ENCODE data around the gene FGF11. TPM values are rescaled to one million over a fixed set of nuclear protein-coding genes. Genes with fewer than 3 reads are reported as not detected.
A peak's percentile ranks its signal among the peaks of the same experiment; 100 is the strongest.

The FGF11 gene
- polyA plus RNA-seq, 3 donors, result 2.2 TPM; not detected in 2

DNA sequence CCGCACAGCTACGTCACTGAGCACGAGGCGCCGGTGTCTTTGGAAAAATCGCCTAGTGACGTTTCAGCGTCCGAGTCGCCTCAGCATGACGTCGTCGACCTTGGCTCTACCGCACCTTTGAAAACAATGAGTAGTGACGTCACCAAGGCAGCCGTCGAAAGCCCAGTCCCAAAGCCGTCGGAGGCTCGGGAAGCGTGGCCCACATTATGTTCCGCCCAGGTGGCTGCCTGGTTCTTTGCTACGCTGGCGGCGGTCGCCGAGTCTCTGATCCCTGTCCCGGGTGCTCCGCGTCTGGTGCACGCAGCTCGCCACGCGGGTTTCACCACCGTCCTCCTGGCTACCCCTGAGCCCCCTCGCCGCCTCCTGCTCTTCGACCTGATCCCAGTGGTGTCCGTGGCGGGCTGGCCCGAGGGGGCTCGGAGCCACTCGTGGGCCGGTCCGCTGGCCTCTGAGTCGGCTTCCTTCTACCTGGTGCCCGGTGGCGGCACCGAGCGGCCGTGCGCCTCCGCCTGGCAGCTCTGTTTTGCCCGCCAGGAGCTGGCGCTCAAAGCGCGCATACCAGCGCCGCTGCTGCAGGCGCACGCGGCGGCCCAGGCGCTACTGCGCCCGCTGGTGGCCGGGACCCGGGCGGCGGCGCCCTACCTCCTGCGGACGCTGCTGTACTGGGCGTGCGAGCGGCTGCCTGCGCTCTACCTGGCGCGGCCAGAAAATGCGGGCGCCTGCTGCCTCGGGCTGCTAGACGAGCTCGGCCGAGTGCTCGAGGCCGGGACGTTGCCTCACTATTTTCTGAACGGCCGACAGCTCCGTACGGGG lies 2.5 kb upstream of the FGF11 start:
- Histone ChIP-seq H3K4me2 (replicated peaks; ENCODE audit: extremely low read depth, low read length, poor library complexity, severe bottlenecking) (peak overlapping the region; percentile 99), H3K36me3 (replicated peaks in 1 of 2; ENCODE audit: control insufficient read depth in 1 of 2, insufficient read depth in 2 of 2, low read length in 2 of 2) (no peaks in the 10 kb centered on the region), H3K9ac (ENCODE audit: insufficient read depth, low read length, poor library complexity, severe bottlenecking) (peak overlapping the region; percentile 71), H3K9me3 (replicated peaks in 1 of 2; ENCODE audit: control insufficient read depth in 1 of 2, insufficient read depth in 1 of 2, low read length in 2 of 2) (peaks cover 0 to 18% of the 10 kb centered on the region in 2 donors), H3K4me1 (ENCODE audit: control insufficient read depth in 1 of 2, insufficient read depth in 2 of 2, low read length in 2 of 2) (peaks cover 54 to 58% of the 10 kb centered on the region in 2 donors), H3K4me3 (replicated peaks in 1 of 3; ENCODE audit: low read depth in 2 of 3, low read length in 3 of 3) (peak overlapping the region; percentile 77 to 95 (median 86)), H3K27ac (ENCODE audit: low read depth in 1 of 2, low read length in 2 of 2) (peak overlapping the region; percentile 79 to 89), H2AFZ (ENCODE audit: insufficient read depth, low read depth, low read length, poor library complexity, severe bottlenecking) (peak overlapping the region; percentile 82), H3K79me2 (ENCODE audit: insufficient read depth, low read length) (peaks cover 8% of the 10 kb centered on the region), H3K27me3 (ENCODE audit: control insufficient read depth in 2 of 2, insufficient read depth in 2 of 2, low read length in 2 of 2) (peaks cover 23 to 34% of the 10 kb centered on the region in 2 donors), H4K20me1 (ENCODE audit: insufficient read depth, low read length) (peaks cover 29% of the 10 kb centered on the region)
- H3K4me3 Mint-ChIP-seq, result peak overlapping the region; percentile 86 to 94
- WGBS (ENCODE audit: insufficient coverage), result 19% methylated on average over 92 of the region's 92 CpGs
- DNase-seq, result peak; percentile 72 to 83 (median 78)
- peaks cover 0 to 15% (median 8%) of the 10 kb centered on the region in 7 donors for H3K9me3 Mint-ChIP-seq
- H3K36me3 Mint-ChIP-seq, result peaks cover 10 to 12% of the 10 kb centered on the region in 2 donors
- H3K4me1 Mint-ChIP-seq, result peaks cover 51% of the 10 kb centered on the region
- intact Hi-C loops (cut with micrococcal nuclease), result loop anchor here (1.0 to 10.0 kb wide), 6 partner anchors 32 to 248 kb away; partner anchors contain the start of genes SENP3 (in 2 of the 2), MPDU1 (in 1 of the 2), POLR2A (in 1 of the 2) and TMEM256 (in 1 of the 2)
- peaks cover 37 to 46% (median 39%) of the 10 kb centered on the region in 3 donors for H3K27me3 Mint-ChIP-seq (ENCODE audit: low read depth in 3 of 3)
- peak; percentile 83 for TF ChIP-seq CTCF (IDR thresholded peaks at IDR 0.05)
- H3K27ac Mint-ChIP-seq, result peak overlapping the region; percentile 84 to 97 (median 93)

- Mint-ChIP-seq H3K9me3 (peaks cover 0 to 17% (median 8%) of the 10 kb centered on the region in 7 donors), H3K4me1 (peaks cover 51% of the 10 kb centered on the region), H3K4me3 (peak overlapping the region; percentile 69 to 91), H3K27me3 (ENCODE audit: low read depth in 3 of 3) (peaks cover 43 to 53% (median 44%) of the 10 kb centered on the region in 3 donors), H3K36me3 (peaks cover 10 to 16% of the 10 kb centered on the region in 2 donors), H3K27ac (no peak overlapping the region)
- H3K4me3 ChIP-seq (replicated peaks in 1 of 3; ENCODE audit: low read depth in 2 of 3, low read length in 3 of 3), result peak overlapping the region in 2 of 3 experiments; percentile 10 to 95
- 30% methylated on average over 26 of the region's 31 CpGs for WGBS (ENCODE audit: insufficient coverage)
- peaks cover 23 to 40% of the 10 kb centered on the region in 2 donors for H3K27me3 ChIP-seq (ENCODE audit: control insufficient read depth in 2 of 2, insufficient read depth in 2 of 2, low read length in 2 of 2)
- peaks cover 8% of the 10 kb centered on the region for H3K79me2 ChIP-seq (ENCODE audit: insufficient read depth, low read length)
- peaks cover 0 to 18% of the 10 kb centered on the region in 2 donors for H3K9me3 ChIP-seq (replicated peaks in 1 of 2; ENCODE audit: control insufficient read depth in 1 of 2, insufficient read depth in 1 of 2, low read length in 2 of 2)
- intact Hi-C loops (cut with micrococcal nuclease), result loop anchor here (2.0 to 10.0 kb wide), 5 partner anchors 47 to 247 kb away; partner anchors contain the start of genes SENP3 (in 2 of the 2), MPDU1 (in 1 of the 2), POLR2A (in 1 of the 2) and TP53 (in 1 of the 2)
- H2AFZ ChIP-seq (ENCODE audit: insufficient read depth, low read depth, low read length, poor library complexity, severe bottlenecking), result peak overlapping the region; percentile 82
- DNase-seq, result no peak
- H4K20me1 ChIP-seq (ENCODE audit: insufficient read depth, low read length), result peaks cover 29% of the 10 kb centered on the region
- peak overlapping the region; percentile 21 for H3K9ac ChIP-seq (ENCODE audit: insufficient read depth, low read length, poor library complexity, severe bottlenecking)
- peak overlapping the region; percentile 99 for H3K4me2 ChIP-seq (replicated peaks; ENCODE audit: extremely low read depth, low read length, poor library complexity, severe bottlenecking)
- no peak overlapping the region for H3K27ac ChIP-seq (ENCODE audit: low read depth in 1 of 2, low read length in 2 of 2)
- no peak for TF ChIP-seq CTCF (IDR thresholded peaks at IDR 0.05)
- H3K36me3 ChIP-seq (replicated peaks in 1 of 2; ENCODE audit: control insufficient read depth in 1 of 2, insufficient read depth in 2 of 2, low read length in 2 of 2), result no peaks in the 10 kb centered on the region
- peaks cover 54 to 58% of the 10 kb centered on the region in 2 donors for H3K4me1 ChIP-seq (ENCODE audit: control insufficient read depth in 1 of 2, insufficient read depth in 2 of 2, low read length in 2 of 2)
These were observed 1.9 kb upstream of the FGF11 start for GRCh38 chr17:7437369-7437863.

Data from CD14-positive monocyte (primary cell).